Activated CD4-positive, alpha-beta T cell treated with anti-CD3 and anti-CD28 coated beads, Interleukin-2, amount 10 ng/mL, durations not matched to agents 24 days and 14 days (primary cell): ENCODE data around the gene DEFB123. TPM values are rescaled to one million over a fixed set of nuclear protein-coding genes. Genes with fewer than 3 reads are reported as not detected.
"Not testable (repeated sequence)": the region's sequence is repeated elsewhere in the genome, so short reads cannot be mapped to it uniquely, and the experiment has no call there.

Source experiments
- DNase-seq: peaks from one replicate; pipeline ENCODE4 v3.0.0; 2022
- H3K27ac Mint-ChIP-seq: one replicate; pipeline ENCODE4 v1.8.0; 2022; ENCODE audit warnings: mild to moderate bottlenecking, mixed read lengths
- H3K27me3 Mint-ChIP-seq: one replicate; pipeline ENCODE4 v1.8.0; 2022; ENCODE audit warnings: mixed read lengths
- H3K36me3 Mint-ChIP-seq: one replicate; pipeline ENCODE4 v1.8.0; 2022; ENCODE audit warnings: low read depth, mild to moderate bottlenecking, mixed read lengths
- H3K4me1 Mint-ChIP-seq: one replicate; pipeline ENCODE4 v1.8.0; 2021; ENCODE audit warnings: mixed read lengths
- H3K4me3 Mint-ChIP-seq: one replicate; pipeline ENCODE4 v1.8.0; 2022; ENCODE audit warnings: mild to moderate bottlenecking, moderate library complexity, mixed read lengths
- H3K9me3 Mint-ChIP-seq: one replicate; pipeline ENCODE4 v1.8.0; 2021; ENCODE audit warnings: mixed read lengths
- intact Hi-C: fragments of 100-400 bp; cut with micrococcal nuclease; formaldehyde crosslinking; loops from one replicate; pipeline ENCODE4 v1.15.1; 2023
- total RNA-seq: library from RNA; stranded (reverse); gene quantifications from 2 replicates; pipeline ENCODE4 v1.2.3, GENCODE V29; 2022

DEFB123 gene, protein sequence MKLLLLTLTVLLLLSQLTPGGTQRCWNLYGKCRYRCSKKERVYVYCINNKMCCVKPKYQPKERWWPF
- total RNA-seq: not detected in 2 replicates

DNA sequence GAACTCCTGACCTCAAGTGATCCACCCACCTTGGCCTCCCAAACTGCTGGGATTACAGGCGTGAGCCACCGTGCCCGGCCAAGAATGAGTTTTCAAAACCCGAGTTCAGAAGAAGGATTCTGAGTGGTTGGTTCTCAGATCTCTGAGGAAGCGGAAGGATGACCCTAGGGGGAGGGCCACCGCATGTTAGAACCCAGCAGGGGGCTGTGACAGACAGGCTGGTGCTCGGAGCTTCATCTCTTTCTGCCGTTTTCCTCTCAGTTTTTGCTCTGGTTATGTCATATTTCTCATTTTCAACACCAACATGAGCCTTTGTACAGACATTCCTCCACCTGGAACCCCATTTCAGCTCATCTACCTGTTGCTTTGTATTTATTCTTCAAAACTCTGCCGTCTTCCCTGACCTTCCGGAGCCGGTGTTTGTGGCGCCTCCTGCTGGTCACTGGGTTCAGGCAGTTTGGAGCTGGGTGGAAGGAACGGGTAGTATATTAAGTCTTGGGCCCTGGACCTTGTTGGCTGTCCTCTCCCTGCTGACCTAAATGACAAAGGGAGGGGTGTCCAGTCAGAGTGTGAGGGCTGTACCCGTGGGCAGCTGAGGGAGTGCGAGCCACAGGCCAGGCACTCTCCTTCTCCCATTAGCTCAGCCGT is at the start of gene DEFB123:
DEFB123 (plus strand) TSS at position 621 of the 648 bp plus-strand sequence. CDS start 67 bp downstream, outside the sequence.
- intact Hi-C loops: no loop called here
- Mint-ChIP-seq H3K9me3 (no peaks in the 10 kb centered on the region), H3K36me3 (no peaks in the 10 kb centered on the region), H3K27ac (no peak within 1 kb of the TSS), H3K4me1 (no peaks in the 10 kb centered on the region), H3K4me3 (no peak within 1 kb of the TSS), H3K27me3 (no peaks in the 10 kb centered on the region)
- no peak for DNase-seq

DNA sequence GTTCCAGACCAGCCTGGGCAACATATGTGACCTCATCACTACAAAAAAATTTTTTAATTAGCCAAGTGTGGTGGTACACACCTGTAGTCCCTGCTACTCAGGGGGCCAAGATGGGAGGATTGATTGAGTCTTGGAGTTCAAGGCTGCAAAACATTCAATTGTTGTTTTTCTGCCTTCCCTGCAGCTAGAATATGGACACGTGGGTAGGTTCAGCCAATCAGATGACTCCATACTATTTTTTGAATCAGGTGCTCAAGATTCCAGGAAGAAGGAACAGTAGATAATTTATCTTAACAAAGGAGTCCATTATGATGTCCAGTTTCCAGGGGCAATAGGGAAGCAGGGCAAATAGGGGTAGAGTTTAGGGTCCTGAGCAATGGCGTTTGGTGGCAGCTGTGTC is 47.6 kb upstream of the DEFB123 start:
- no peaks in the 10 kb centered on the region for H3K9me3 Mint-ChIP-seq
- H3K4me3 Mint-ChIP-seq: no peak overlapping the region
- intact Hi-C loops: no loop called here
- no peak for DNase-seq
- H3K27me3 Mint-ChIP-seq: peaks cover 2% of the 10 kb centered on the region
- H3K4me1 Mint-ChIP-seq: no peaks in the 10 kb centered on the region
- no peak overlapping the region for H3K27ac Mint-ChIP-seq
- H3K36me3 Mint-ChIP-seq: no peaks in the 10 kb centered on the region

DNA sequence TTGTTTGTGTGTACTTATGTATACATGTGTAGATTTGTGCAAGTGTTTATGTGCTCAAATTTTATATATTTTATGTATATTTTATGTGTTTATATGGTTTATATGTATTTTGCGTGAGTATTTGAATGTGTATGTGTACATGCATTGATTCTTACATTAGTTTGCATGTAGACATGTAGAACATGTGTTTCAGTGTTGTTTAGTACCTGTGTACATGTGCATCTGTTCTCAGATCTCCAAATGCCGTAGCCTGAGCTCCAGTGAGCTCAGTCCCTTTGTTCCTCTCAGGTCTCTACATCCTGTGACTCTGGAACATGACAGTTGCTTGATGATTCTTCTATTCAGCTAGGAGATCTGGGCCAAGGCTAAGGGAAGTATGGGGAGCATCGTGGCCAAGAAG is 45.5 kb upstream of the DEFB123 start:
- Mint-ChIP-seq H3K9me3 (no peaks in the 10 kb centered on the region), H3K27ac (no peak overlapping the region), H3K4me3 (no peak overlapping the region), H3K36me3 (no peaks in the 10 kb centered on the region), H3K27me3 (peaks cover 2% of the 10 kb centered on the region), H3K4me1 (no peaks in the 10 kb centered on the region)
- intact Hi-C loops: no loop called here
- no peak for DNase-seq

DNA sequence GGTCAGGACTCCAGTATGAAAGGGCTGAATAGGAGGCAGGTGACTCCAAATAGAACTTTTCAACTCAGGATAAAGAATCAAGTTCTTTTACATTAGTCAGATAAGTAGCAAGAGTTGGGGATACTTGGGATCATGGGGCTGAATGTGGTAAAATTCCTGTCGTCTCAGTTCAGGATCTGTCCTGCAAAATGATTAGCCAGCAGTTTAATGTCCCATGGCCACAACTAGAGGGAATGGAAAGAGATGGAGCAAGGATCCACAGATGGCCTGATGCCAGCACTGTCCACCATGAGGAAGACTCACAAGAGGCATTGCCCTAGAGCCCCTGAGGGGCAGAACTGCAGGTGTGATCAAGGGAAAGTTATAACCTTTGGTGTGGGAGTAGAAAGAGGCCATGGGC is 36.5 kb upstream of the DEFB123 start:
- intact Hi-C loops: no loop called here
- H3K36me3 Mint-ChIP-seq: no peaks in the 10 kb centered on the region
- no peak for DNase-seq

DNA sequence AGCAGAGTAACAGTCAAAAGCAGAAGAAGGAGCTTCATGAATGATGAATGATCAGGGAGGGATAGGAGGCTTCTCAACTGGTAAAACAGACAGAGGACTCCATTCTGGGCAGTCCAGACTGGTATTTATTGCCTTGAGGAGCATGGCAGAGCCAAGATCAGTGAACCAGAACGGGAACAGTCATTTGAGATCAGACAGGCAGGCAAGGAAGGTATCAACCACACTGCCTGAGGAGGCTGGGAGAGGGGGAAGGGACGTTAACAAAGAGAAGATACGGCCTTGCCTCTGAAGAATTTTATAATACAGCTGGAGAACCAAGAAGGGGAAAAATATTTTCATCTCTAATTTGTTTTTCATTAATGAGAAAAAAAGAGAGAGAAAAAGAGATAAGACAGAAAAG is 34.3 kb upstream of the DEFB123 start, which contains the start of gene DEFB121:
DEFB121 (minus strand) TSS at position 101 of the 400 bp plus-strand sequence; CDS start at position 38, 63 bp downstream.
- intact Hi-C loops: no loop called here
- H3K27ac Mint-ChIP-seq: no peak within 1 kb of the TSS
- H3K4me3 Mint-ChIP-seq: no peak within 1 kb of the TSS
- H3K4me1 Mint-ChIP-seq: no peaks in the 10 kb centered on the region
- no peaks in the 10 kb centered on the region for H3K36me3 Mint-ChIP-seq
- no peaks in the 10 kb centered on the region for H3K9me3 Mint-ChIP-seq
- no peak for DNase-seq
- H3K27me3 Mint-ChIP-seq: no peaks in the 10 kb centered on the region

More for the DNA sequence above, 36.5 kb upstream of the DEFB123 start:
- no peak overlapping the region for H3K27ac Mint-ChIP-seq
- no peak overlapping the region for H3K4me3 Mint-ChIP-seq
- H3K9me3 Mint-ChIP-seq: no peaks in the 10 kb centered on the region
- no peaks in the 10 kb centered on the region for H3K27me3 Mint-ChIP-seq
- no peaks in the 10 kb centered on the region for H3K4me1 Mint-ChIP-seq

DNA sequence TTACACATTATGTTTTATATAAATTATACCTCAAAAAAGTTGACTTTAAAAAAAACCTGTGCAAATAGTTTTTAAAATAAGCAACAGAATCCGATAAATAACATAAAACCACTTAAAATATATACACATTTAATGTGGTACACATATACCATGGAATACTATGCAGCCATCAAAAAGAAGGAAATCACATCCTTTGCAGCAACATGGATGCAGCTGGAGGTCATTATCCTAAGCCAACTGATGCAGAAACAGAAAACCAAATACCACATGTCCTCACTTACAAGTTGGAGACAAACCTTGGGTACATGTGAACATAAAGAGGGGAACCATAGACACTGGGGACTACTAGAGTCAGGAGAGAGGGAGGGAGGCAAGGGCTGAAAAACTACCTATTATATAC is 30.4 kb upstream of the DEFB123 start:
- Mint-ChIP-seq H3K9me3 (no peaks in the 10 kb centered on the region), H3K27ac (no peak overlapping the region), H3K27me3 (peaks cover 3% of the 10 kb centered on the region), H3K4me1 (no peaks in the 10 kb centered on the region), H3K36me3 (no peaks in the 10 kb centered on the region), H3K4me3 (no peak overlapping the region)
- DNase-seq: no peak
- intact Hi-C loops: no loop called here

DNA sequence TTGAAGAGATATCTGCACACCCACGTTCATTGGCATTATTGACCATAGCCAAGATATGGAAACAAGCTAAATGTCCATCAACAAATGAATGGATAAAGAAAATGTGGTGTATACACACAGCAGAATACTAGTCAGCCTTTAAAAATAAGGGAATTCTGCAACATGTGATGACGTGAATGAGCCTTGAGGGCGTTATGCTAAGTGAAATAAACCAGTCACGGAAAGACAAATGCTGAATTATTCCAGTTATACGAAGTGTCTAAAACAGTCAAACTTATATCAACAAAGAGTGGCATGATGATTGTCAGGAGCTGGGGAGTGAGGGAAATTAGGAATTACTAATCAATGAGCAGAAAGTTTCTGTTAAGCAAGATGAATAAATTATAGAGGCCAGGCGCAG is 26.1 kb upstream of the DEFB123 start:
- no peak overlapping the region for H3K27ac Mint-ChIP-seq
- peaks cover 3% of the 10 kb centered on the region for H3K27me3 Mint-ChIP-seq
- H3K9me3 Mint-ChIP-seq: no peaks in the 10 kb centered on the region
- no peak for DNase-seq
- no peaks in the 10 kb centered on the region for H3K4me1 Mint-ChIP-seq
- intact Hi-C loops: no loop called here
- H3K4me3 Mint-ChIP-seq: no peak overlapping the region
- no peaks in the 10 kb centered on the region for H3K36me3 Mint-ChIP-seq

DNA sequence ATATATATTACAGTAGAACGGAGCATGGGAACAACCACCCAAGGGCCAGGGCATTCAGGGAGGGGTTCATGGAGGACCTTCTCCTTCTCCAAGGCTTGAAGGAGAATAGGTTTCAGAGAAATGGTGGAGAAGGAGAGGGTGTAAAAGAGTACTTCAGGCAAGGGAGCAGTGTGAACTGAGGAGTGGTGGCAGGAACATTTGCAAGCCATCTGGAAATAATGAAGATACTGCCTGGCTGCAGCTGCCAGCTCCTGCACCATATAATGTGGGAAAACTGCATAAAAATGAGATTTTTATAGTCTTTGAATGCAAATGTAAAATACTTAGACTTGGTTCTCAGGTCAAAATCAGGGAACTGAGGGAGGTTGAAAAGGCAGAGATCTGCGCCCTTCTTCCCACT is 24.8 kb upstream of the DEFB123 start:
- Mint-ChIP-seq H3K27ac (no peak overlapping the region), H3K9me3 (no peaks in the 10 kb centered on the region), H3K4me1 (no peaks in the 10 kb centered on the region), H3K36me3 (no peaks in the 10 kb centered on the region), H3K4me3 (no peak overlapping the region), H3K27me3 (peaks cover 3% of the 10 kb centered on the region)
- intact Hi-C loops: no loop called here
- DNase-seq: no peak

DNA sequence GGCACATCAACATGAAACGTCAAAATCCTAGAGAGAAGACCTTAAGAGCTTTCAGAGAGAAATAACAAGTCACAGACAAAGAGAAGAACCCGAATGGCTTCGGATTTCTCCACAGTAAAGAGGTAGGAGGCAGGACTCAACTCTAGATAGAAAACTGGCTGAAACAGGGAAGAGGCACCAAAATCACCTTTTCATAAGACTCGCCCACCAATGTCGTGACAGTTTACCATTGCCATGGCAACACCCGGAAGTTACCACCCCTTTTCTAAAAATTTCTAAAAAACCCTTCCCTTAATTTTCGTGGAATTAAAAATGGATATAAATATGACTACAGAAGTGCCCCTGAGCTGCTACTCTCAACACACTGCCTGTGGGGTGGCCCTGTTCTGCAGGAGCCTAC is 22.1 kb upstream of the DEFB123 start:
- H3K9me3 Mint-ChIP-seq: no peaks in the 10 kb centered on the region
- no peaks in the 10 kb centered on the region for H3K36me3 Mint-ChIP-seq
- no peak for DNase-seq
- no peak overlapping the region for H3K4me3 Mint-ChIP-seq
- intact Hi-C loops: no loop called here
- no peaks in the 10 kb centered on the region for H3K27me3 Mint-ChIP-seq
- H3K27ac Mint-ChIP-seq: no peak overlapping the region
- H3K4me1 Mint-ChIP-seq: no peaks in the 10 kb centered on the region

DNA sequence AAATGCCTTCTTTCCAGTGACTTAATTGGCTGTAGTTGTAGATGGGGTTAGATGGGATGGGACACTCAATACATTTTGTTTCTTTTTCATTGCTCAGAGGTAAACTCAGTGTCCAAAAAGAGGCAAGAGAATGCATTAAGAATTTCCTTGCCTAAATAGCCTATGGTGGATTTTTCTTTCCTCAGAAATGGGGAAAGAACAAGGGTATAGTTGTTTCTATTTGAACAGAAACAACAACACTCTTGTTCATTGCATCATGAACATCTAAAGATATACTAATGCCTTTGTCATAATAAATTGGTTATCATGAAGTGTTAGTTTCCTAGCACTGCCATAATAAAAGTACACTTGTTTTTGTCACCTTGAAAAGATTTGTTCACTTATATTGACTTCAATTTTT is 14.6 kb upstream of the DEFB123 start:
- Mint-ChIP-seq H3K4me3 (no peak overlapping the region), H3K27ac (no peak overlapping the region), H3K36me3 (no peaks in the 10 kb centered on the region), H3K4me1 (no peaks in the 10 kb centered on the region), H3K9me3 (no peaks in the 10 kb centered on the region), H3K27me3 (peaks cover 2% of the 10 kb centered on the region)
- DNase-seq: no peak
- intact Hi-C loops: no loop called here

DNA sequence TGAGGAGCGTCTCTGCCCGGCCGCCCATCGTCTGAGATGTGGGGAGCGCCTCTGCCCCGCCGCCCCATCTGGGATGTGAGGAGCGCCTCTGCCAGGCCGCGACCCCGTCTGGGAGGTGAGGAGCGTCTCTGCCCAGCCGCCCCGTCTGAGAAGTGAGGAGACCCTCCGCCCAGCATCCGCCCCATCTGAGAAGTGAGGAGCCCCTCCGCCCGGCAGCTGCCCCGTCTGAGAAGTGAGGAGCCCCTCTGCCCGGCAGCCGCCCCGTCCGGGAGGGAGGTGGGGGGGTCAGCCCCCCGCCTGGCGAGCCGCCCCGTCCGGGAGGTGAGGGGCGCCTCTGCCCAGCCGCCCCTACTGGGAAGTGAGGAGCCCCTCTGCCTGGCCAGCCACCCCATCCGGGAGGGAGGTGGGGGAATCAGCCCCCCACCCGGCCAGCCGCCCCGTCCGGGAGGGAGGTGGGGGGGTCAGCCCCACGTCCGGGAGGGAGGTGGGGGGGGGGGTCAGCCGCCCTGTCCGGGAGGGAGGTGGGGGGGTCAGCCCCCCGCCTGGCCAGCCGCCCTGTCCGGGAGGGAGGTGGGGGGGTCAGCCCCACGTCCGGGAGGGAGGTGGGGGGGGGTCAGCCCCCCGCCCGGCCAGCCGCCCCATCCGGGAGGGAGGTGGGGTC is 13.4 kb upstream of the DEFB123 start:
- H3K36me3 Mint-ChIP-seq, H3K27ac Mint-ChIP-seq, DNase-seq, H3K4me3 Mint-ChIP-seq, H3K4me1 Mint-ChIP-seq, intact Hi-C loops, H3K27me3 Mint-ChIP-seq, H3K9me3 Mint-ChIP-seq: not testable (repeated sequence)

DNA sequence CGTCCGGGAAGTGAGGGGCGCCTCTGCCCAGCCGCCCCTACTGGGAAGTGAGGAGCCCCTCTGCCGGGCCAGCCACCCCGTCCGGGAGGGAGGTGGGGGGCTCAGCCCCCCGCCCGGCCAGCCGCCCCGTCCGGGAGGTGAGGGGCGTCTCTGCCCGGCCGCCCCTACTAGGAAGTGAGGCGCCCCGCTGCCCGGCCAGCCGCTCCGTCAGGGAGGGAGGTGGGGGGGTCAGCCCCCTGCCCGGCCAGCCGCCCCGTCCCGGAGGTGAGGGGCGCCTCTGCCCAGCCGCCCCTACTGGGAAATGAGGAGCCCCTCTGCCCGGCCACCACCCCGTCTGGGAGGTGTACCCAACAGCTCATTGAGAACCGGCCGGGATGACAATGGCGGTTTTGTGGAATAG is 12.9 kb upstream of the DEFB123 start:
- H3K27me3 Mint-ChIP-seq, H3K4me3 Mint-ChIP-seq, H3K36me3 Mint-ChIP-seq, H3K4me1 Mint-ChIP-seq, H3K27ac Mint-ChIP-seq, H3K9me3 Mint-ChIP-seq, DNase-seq, intact Hi-C loops: not testable (repeated sequence)

DNA sequence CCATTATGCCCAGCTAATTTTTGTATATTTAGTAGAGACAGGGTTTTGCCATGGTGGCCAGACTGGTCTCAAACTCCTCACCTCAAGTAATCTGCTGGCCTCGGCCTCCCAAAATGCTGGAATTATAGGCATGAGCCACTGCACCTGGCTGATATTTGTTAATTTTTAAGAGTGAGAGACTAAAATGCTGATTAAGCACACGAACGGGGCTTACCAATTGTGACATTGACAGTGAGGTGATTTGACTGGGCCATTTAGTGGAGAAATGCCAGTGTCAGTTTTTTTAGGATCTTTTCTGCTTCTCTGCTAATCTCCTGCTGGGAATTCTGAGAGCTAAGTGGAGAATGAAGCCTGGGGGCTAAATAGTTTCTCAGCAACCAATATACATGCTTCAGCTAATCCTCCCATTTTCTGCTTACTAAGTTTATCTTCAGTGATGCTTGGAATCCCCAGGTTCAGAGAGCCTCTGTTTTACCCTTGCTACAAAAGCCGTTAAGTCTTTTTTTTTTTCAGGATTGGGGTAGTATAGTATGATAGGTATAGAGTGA is 9.8 kb upstream of the DEFB123 start:
- Mint-ChIP-seq H3K4me3 (no peak overlapping the region), H3K27ac (no peak overlapping the region), H3K36me3 (no peaks in the 10 kb centered on the region), H3K9me3 (no peaks in the 10 kb centered on the region), H3K4me1 (no peaks in the 10 kb centered on the region), H3K27me3 (peaks cover 2% of the 10 kb centered on the region)
- DNase-seq: no peak
- intact Hi-C loops: no loop called here

DNA sequence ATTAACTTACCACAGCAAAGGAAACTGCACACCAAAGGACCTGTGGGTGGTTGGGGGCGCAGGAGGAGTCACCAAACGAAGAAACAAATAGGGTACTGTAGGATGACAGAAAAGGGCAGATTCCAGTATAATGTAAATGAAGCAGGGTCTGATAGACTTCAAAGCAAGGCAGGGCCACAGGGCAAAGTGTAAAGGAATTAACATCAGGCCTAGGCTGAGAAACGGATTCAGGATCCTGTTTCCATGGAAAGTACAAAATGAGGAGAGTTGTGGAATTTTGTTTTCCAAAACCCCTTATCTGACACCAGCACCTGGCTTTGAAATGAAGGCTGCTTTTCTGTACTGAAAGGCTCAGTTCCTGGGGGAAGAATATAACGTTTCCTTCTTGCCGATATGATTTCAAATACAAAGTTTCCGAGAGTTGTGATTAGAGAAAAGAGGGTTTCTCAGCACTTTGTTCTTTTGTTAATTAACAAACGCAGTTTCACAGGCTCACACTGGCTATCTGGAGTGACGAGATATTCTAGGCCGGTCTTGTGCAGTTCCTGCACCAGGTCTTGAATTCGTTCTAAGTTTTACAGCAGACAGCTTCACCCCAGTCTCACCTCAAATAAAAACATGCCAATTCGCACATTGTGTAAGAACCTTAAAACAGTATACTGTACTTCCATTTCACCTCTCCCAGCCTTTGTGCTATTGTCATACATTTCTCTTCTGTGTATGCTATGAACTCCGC is 5.8 kb downstream of the DEFB123 start:
- H3K27ac Mint-ChIP-seq: no peak overlapping the region
- DNase-seq: no peak
- H3K27me3 Mint-ChIP-seq: no peaks in the 10 kb centered on the region
- no peaks in the 10 kb centered on the region for H3K36me3 Mint-ChIP-seq
- H3K9me3 Mint-ChIP-seq: no peaks in the 10 kb centered on the region
- no peaks in the 10 kb centered on the region for H3K4me1 Mint-ChIP-seq
- H3K4me3 Mint-ChIP-seq: no peak overlapping the region
- intact Hi-C loops: no loop called here
